H9 (cell line): ENCODE measurements around the gene TMEM151B. TPM values are rescaled to one million over a fixed set of nuclear protein-coding genes. Genes with fewer than 3 reads are reported as not detected.

Experiments
- DNase-seq: peaks from one replicate; pipeline ENCODE4 v3.0.0-alpha.2; 2017
- H2AFZ ChIP-seq: one replicate; pipeline ENCODE4 v1.6.1; 2013; ENCODE audit warnings: mild to moderate bottlenecking, low read length, control low read depth, moderate library complexity
- H2AK5ac ChIP-seq: 2 replicates; pipeline ENCODE4 v1.6.1; 2013; ENCODE audit warnings: low read length, control low read depth, mixed read lengths; ENCODE audit not compliant: insufficient read length
- H2BK120ac ChIP-seq: one replicate; pipeline ENCODE4 v1.6.1; 2013; ENCODE audit warnings: low read depth, mild to moderate bottlenecking, low read length, control low read depth, inconsistent platforms; ENCODE audit not compliant: poor library complexity, severe bottlenecking
- H2BK12ac ChIP-seq: 2 replicates; pipeline ENCODE4 v1.6.1; 2013; ENCODE audit warnings: low read length, control low read depth, mixed read lengths, low read depth; ENCODE audit not compliant: insufficient read length
- H2BK15ac ChIP-seq: 2 replicates; pipeline ENCODE4 v1.6.1; 2013; ENCODE audit warnings: low read depth, low read length, control low read depth
- H2BK20ac ChIP-seq: one replicate; pipeline ENCODE4 v1.6.1; 2013; ENCODE audit warnings: low read depth, mild to moderate bottlenecking, low read length, control low read depth, inconsistent platforms; ENCODE audit not compliant: poor library complexity, severe bottlenecking
- H2BK5ac ChIP-seq: 2 replicates; pipeline ENCODE4 v1.6.1; 2013; ENCODE audit warnings: low read length, control low read depth, mixed read lengths; ENCODE audit not compliant: insufficient read length
- H3K14ac ChIP-seq: 2 replicates; pipeline ENCODE4 v1.6.1; 2013; ENCODE audit warnings: low read length, control low read depth; ENCODE audit not compliant: insufficient read depth
- H3K18ac ChIP-seq: 2 replicates; pipeline ENCODE4 v1.6.1; 2013; ENCODE audit warnings: low read depth, mild to moderate bottlenecking, mixed read lengths, low read length, control low read depth; ENCODE audit not compliant: insufficient read length
- H3K23ac ChIP-seq: 2 replicates; pipeline ENCODE4 v1.6.1; 2013; ENCODE audit warnings: low read length, control low read depth, mixed read lengths, low read depth; ENCODE audit not compliant: insufficient read length
- H3K23me2 ChIP-seq: 2 replicates; pipeline ENCODE4 v1.6.1; 2013; ENCODE audit warnings: low read depth, mild to moderate bottlenecking, mixed read lengths, low read length, control low read depth; ENCODE audit not compliant: insufficient read length, poor library complexity, severe bottlenecking
- H3K27ac ChIP-seq: 2 replicates; pipeline ENCODE4 v1.5.1; 2013; ENCODE audit warnings: low read length, control low read depth, mixed read lengths, low read depth; ENCODE audit not compliant: insufficient read length
- H3K27me3 ChIP-seq: 2 replicates; pipeline ENCODE4 v1.6.1; 2013; ENCODE audit warnings: low read length, control low read depth, inconsistent platforms; ENCODE audit not compliant: insufficient read depth
- H3K4ac ChIP-seq: 2 replicates; pipeline ENCODE4 v1.6.1; 2013; ENCODE audit warnings: low read depth, mild to moderate bottlenecking, control low read depth, inconsistent platforms, low read length, moderate library complexity
- H3K4me1 ChIP-seq: 2 replicates; pipeline ENCODE4 v1.6.1; 2013; ENCODE audit warnings: low read length, control low read depth, inconsistent platforms; ENCODE audit not compliant: insufficient read depth
- H3K4me2 ChIP-seq: 2 replicates; pipeline ENCODE4 v1.6.1; 2013; ENCODE audit warnings: low read length, control low read depth, mixed read lengths; ENCODE audit not compliant: insufficient read length, insufficient read depth
- H3K56ac ChIP-seq: 2 replicates; pipeline ENCODE4 v1.6.1; 2013; ENCODE audit warnings: low read depth, mild to moderate bottlenecking, mixed read lengths, low read length, control low read depth; ENCODE audit not compliant: insufficient read length
- H3K79me1 ChIP-seq: 2 replicates; pipeline ENCODE4 v1.6.1; 2013; ENCODE audit warnings: low read depth, mild to moderate bottlenecking, moderate library complexity, low read length, control low read depth, inconsistent platforms; ENCODE audit not compliant: insufficient read depth, poor library complexity, severe bottlenecking
- H3K79me2 ChIP-seq: 2 replicates; pipeline ENCODE4 v1.6.1; 2013; ENCODE audit warnings: low read length, control low read depth, inconsistent platforms; ENCODE audit not compliant: insufficient read depth
- H3K9ac ChIP-seq: 2 replicates; pipeline ENCODE4 v1.6.1; 2013; ENCODE audit warnings: low read length, control low read depth, mixed read lengths; ENCODE audit not compliant: insufficient read length; ENCODE audit errors: extremely low read depth
- H3K9me3 ChIP-seq: one replicate; pipeline ENCODE4 v1.6.1; 2013; ENCODE audit warnings: low read depth, low read length, inconsistent platforms; ENCODE audit not compliant: control insufficient read depth
- H3T11ph ChIP-seq: one replicate; pipeline ENCODE4 v1.6.1; 2013; ENCODE audit warnings: mild to moderate bottlenecking, low read length, control low read depth, inconsistent platforms
- H4K20me1 ChIP-seq: one replicate; pipeline ENCODE4 v1.6.1; 2013; ENCODE audit not compliant: control insufficient read depth, insufficient read length, insufficient read depth
- H4K5ac ChIP-seq: 2 replicates; pipeline ENCODE4 v1.6.1; 2013; ENCODE audit warnings: low read depth, mild to moderate bottlenecking, mixed read lengths, low read length, control low read depth; ENCODE audit not compliant: insufficient read length
- H4K8ac ChIP-seq: replicated peaks from 2 replicates; pipeline ENCODE4 v1.6.1; 2013; ENCODE audit warnings: low read length, control low read depth, mixed read lengths, low read depth; ENCODE audit not compliant: insufficient read length
- H4K91ac ChIP-seq: 2 replicates; pipeline ENCODE4 v1.6.1; 2013; ENCODE audit warnings: low read depth, mild to moderate bottlenecking, moderate library complexity, mixed read lengths, low read length, control low read depth; ENCODE audit not compliant: insufficient read length
- H3K27ac Mint-ChIP-seq, 3 experiments: 2 replicates in 2 of 3; 3 replicates in 1 of 3; pipeline ENCODE4 v1.8.0; 2020 to 2021; ENCODE audit warnings: mixed read lengths in 3 of 3, mild to moderate bottlenecking in 1 of 3, moderate library complexity in 1 of 3
- H3K27me3 Mint-ChIP-seq: 2 replicates; pipeline ENCODE4 v1.8.0; 2021; ENCODE audit warnings: low read depth, mild to moderate bottlenecking, moderate library complexity, mixed read lengths
- H3K36me3 Mint-ChIP-seq, 3 experiments: 2 replicates in 2 of 3; 3 replicates in 1 of 3; pipeline ENCODE4 v1.8.0; 2020 to 2021; ENCODE audit warnings: low read depth in 3 of 3, mixed read lengths in 3 of 3; ENCODE audit not compliant: insufficient read depth in 1 of 3
- H3K4me1 Mint-ChIP-seq, 2 experiments: 2 replicates each; pipeline ENCODE4 v1.8.0; 2020; ENCODE audit warnings: mixed read lengths in 2 of 2
- H3K4me3 Mint-ChIP-seq, 2 experiments: 2 replicates in 1 of 2; 3 replicates in 1 of 2; pipeline ENCODE4 v1.8.0; 2020 to 2021; ENCODE audit warnings: mild to moderate bottlenecking in 2 of 2, mixed read lengths in 2 of 2, moderate library complexity in 1 of 2
- H3K9me3 Mint-ChIP-seq, 2 experiments: 2 replicates in 1 of 2; 3 replicates in 1 of 2; pipeline ENCODE4 v1.8.0; 2020; ENCODE audit warnings: mild to moderate bottlenecking in 2 of 2, mixed read lengths in 2 of 2, moderate library complexity in 1 of 2
- CTCF ChIP-seq: fragments of 200-600 bp; sonication (generic); conservative IDR thresholded peaks from 3 replicates; pipeline ENCODE4 v1.8.0; 2021; ENCODE audit warnings: antibody characterized with exemption, mild to moderate bottlenecking
- WGBS: extraction: QIAGEN DNeasy Blood & Tissue Kit; methylation state at CpG from one replicate; pipeline ENCODE4 v1.1.7; 2013; ENCODE audit warnings: missing lambda C conversion rate, low lambda C conversion rate, mixed read lengths; ENCODE audit not compliant: insufficient read length; ENCODE audit errors: extremely low coverage; 5-methylcytosine and 5-hydroxymethylcytosine counted together
- total RNA-seq: library from RNA; stranded (reverse); gene quantifications from 2 replicates; pipeline ENCODE4 v1.2.1, GENCODE V29; 2021

TMEM151B gene
- total RNA-seq, 1 experiment from 2014 or later = 2.4 TPM

DNA sequence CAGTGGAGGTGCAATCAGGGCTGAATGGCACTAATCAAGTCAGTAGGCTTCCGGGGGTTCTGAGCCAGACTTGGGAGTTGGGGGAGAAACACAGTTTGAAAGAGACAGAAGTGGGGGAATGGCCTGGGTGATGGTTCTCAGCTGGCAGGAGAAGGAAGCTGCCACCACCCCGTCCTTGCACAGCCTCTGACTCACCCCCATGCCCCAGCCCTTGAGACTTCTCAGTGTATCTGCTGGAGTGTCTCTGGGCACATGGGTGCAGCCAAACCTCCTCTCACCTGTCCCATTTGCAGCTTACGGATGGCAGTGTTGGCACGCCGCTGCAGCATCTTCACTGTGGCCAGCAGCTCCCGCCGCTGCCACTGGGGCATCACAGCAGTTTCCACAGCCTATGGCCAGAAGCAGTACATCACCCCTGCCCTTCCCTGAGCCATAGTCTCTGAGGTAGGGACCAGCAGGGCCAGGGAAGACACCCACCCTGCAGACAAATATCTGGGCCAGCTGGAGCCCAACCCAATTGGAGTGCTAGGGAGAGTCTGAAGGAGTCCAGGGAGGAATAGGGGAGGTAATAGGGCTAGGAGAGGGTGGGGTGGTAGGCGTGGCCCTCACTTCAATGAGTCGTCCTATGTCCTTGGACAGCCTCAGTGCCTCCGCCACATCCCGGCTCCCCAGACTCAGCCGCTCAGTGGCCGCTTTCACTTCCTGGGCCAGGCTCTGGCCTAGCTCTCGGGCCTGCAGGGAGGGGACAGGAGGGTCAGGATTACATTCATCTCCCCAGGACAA lies 31.7 kb downstream of the TMEM151B start:
- Histone ChIP-seq H3K79me1 (no peaks in the 10 kb centered on the region), H2BK120ac (no peak overlapping the region), H3K4me1 (no peaks in the 10 kb centered on the region), H2BK12ac (no peak overlapping the region), H3K14ac (no peak overlapping the region), H2AK5ac (no peak overlapping the region), H2AFZ (no peak overlapping the region), H3K18ac (no peak overlapping the region), H3K4ac (no peak overlapping the region), H3K27me3 (no peaks in the 10 kb centered on the region), H3K79me2 (no peaks in the 10 kb centered on the region), H4K8ac (no peak overlapping the region), H4K5ac (no peak overlapping the region), H3K56ac (no peak overlapping the region), H3K9ac (no peak overlapping the region), H2BK20ac (no peak overlapping the region), H4K91ac (no peak overlapping the region), H3T11ph (no peak overlapping the region), H3K23ac (no peak overlapping the region), H2BK15ac (no peak overlapping the region), H3K4me2 (no peak overlapping the region), H2BK5ac (no peak overlapping the region), H4K20me1 (no peaks in the 10 kb centered on the region), H3K23me2 (peaks cover 8% of the 10 kb centered on the region), H3K27ac (no peak overlapping the region), H3K9me3 (no peaks in the 10 kb centered on the region)
- Mint-ChIP-seq H3K9me3 (no peaks in the 10 kb centered on the region), H3K27me3 (peaks cover 11% of the 10 kb centered on the region), H3K4me3 (no peak overlapping the region; a peak in 1 of 5 replicates), H3K36me3 (peaks cover 36 to 72% (median 63%) of the 10 kb centered on the region in 3 experiments), H3K27ac (no peak overlapping the region), H3K4me1 (peaks cover 6% of the 10 kb centered on the region in 2 experiments)
- DNase-seq = no peak
- WGBS = no CpG with 5 or more reads among the region's 14 CpGs
- no peak for TF ChIP-seq CTCF
